Tibial nerve (tissue), 4 donors: Measurements from ENCODE around the gene FAM241A. TPM values are rescaled to one million over a fixed set of nuclear protein-coding genes. Genes with fewer than 3 reads are reported as not detected.

Experiments
- DNase-seq, 2 donors: peaks; one replicate each; pipeline ENCODE4 v3.0.0-alpha.2; 2019; ENCODE audit warnings: low spot score in 2 of 2
- H3K27ac ChIP-seq, 4 donors: fragments of 200-600 bp; sonication (generic) in 3 of 4; one replicate each; pipeline ENCODE4 v1.5.1; 2017 to 2019; ENCODE audit warnings: mild to moderate bottlenecking in 1 of 4
- H3K27me3 ChIP-seq, 2 donors: fragments of 200-600 bp; sonication (generic) in 1 of 2; one replicate each; pipeline versions ENCODE4 v1.5.1 to v1.6.0; 2017 to 2019
- H3K36me3 ChIP-seq, 3 donors: fragments of 200-600 bp; sonication (generic); one replicate each; pipeline ENCODE4 v1.5.1; 2018 to 2019
- H3K4me1 ChIP-seq, 4 donors: fragments of 200-600 bp; sonication (generic) in 3 of 4; one replicate each; pipeline ENCODE4 v1.5.1; 2017 to 2019
- H3K4me3 ChIP-seq, 4 donors: fragments of 200-600 bp; sonication (generic) in 3 of 4; one replicate each; pipeline ENCODE4 v1.5.1; 2017 to 2019; ENCODE audit warnings: mild to moderate bottlenecking in 1 of 4, moderate library complexity in 1 of 4
- H3K9me3 ChIP-seq, 4 donors: fragments of 200-600 bp; sonication (generic) in 3 of 4; one replicate each; pipeline ENCODE4 v1.5.1; 2017 to 2019
- CTCF ChIP-seq, 5 experiments: fragments of 200-600 bp in 3 of 5; fragments of 450-650 bp in 2 of 5; sonication (generic) in 3 of 5; IDR thresholded peaks; one replicate each; pipeline ENCODE4 v1.5.1; 2016 to 2019; ENCODE audit warnings: antibody characterized with exemption in 5 of 5, mild to moderate bottlenecking in 3 of 5, moderate library complexity in 2 of 5
- EP300 ChIP-seq, 2 donors: sonication (generic); formaldehyde crosslinking; IDR thresholded peaks; one replicate each; pipeline ENCODE4 v1.6.1; 2017; ENCODE audit warnings: antibody characterized with exemption in 2 of 2, mild to moderate bottlenecking in 1 of 2
- POLR2A ChIP-seq, 2 donors: fragments of 450-650 bp; IDR thresholded peaks; one replicate each; pipeline ENCODE4 v1.6.1; 2017; ENCODE audit warnings: antibody characterized with exemption in 2 of 2, mild to moderate bottlenecking in 2 of 2, moderate library complexity in 2 of 2
- WGBS, 2 donors: methylation state at CpG; one replicate each; pipeline ENCODE4 v1.1.5; 2018; 5-methylcytosine and 5-hydroxymethylcytosine counted together
- total RNA-seq, 4 donors: library from RNA; depleted of rRNA; stranded (reverse); fragments of >200 nt; gene quantifications; one replicate each; pipeline ENCODE4 v1.1.0, GENCODE V29; 2016

The FAM241A gene
- total RNA-seq, 4 donors from 2014 or later, result 2.4 to 4.8 (median 2.9) TPM

GRCh38 chr4:112112590-112113170 is 32.6 kb upstream of the FAM241A start:
- Histone ChIP-seq H3K4me1 (no peaks in the 10 kb centered on the region), H3K36me3 (no peaks in the 10 kb centered on the region), H3K9me3 (no peaks in the 10 kb centered on the region), H3K4me3 (no peak overlapping the region), H3K27me3 (no peaks in the 10 kb centered on the region), H3K27ac (no peak overlapping the region)
- TF ChIP-seq POLR2A (IDR thresholded peaks at IDR 0.05) (no peak), CTCF (IDR thresholded peaks at IDR 0.05) (no peak), EP300 (IDR thresholded peaks at IDR 0.05) (no peak)
- WGBS, 2 donors, result 82 to 88% methylated on average over 2 of the region's 2 CpGs
- DNase-seq, result no peak

GRCh38 chr4:112113864-112114263 is 31.4 kb upstream of the FAM241A start:
- no peak for TF ChIP-seq CTCF (IDR thresholded peaks at IDR 0.05)
- no peak for TF ChIP-seq POLR2A (IDR thresholded peaks at IDR 0.05)
- TF ChIP-seq EP300 (IDR thresholded peaks at IDR 0.05), result no peak
- Histone ChIP-seq H3K4me1 (no peaks in the 10 kb centered on the region), H3K4me3 (no peak overlapping the region), H3K9me3 (no peaks in the 10 kb centered on the region), H3K27ac (no peak overlapping the region), H3K27me3 (no peaks in the 10 kb centered on the region), H3K36me3 (no peaks in the 10 kb centered on the region)
- no peak for DNase-seq

- Histone ChIP-seq H3K36me3 (no peaks in the 10 kb centered on the region), H3K4me1 (no peaks in the 10 kb centered on the region), H3K27ac (no peak overlapping the region), H3K4me3 (no peak overlapping the region), H3K27me3 (no peaks in the 10 kb centered on the region), H3K9me3 (no peaks in the 10 kb centered on the region)
- no peak for DNase-seq
- TF ChIP-seq POLR2A (IDR thresholded peaks at IDR 0.05) (no peak), EP300 (IDR thresholded peaks at IDR 0.05) (no peak), CTCF (IDR thresholded peaks at IDR 0.05) (no peak)
Observed at GRCh38 chr4:112114452-112114851, 30.8 kb upstream of the FAM241A start.

GRCh38 chr4:112118742-112119352 is 26.4 kb upstream of the FAM241A start:
- no peaks in the 10 kb centered on the region for H3K4me1 ChIP-seq
- no peak for DNase-seq
- H3K9me3 ChIP-seq, result no peaks in the 10 kb centered on the region
- WGBS, 2 donors, result 54 to 76% methylated on average over 1 of the region's 1 CpG
- no peak for TF ChIP-seq POLR2A (IDR thresholded peaks at IDR 0.05)
- TF ChIP-seq CTCF (IDR thresholded peaks at IDR 0.05), result no peak
- TF ChIP-seq EP300 (IDR thresholded peaks at IDR 0.05), result no peak
- H3K27ac ChIP-seq, result no peak overlapping the region
- H3K36me3 ChIP-seq, result no peaks in the 10 kb centered on the region
- H3K4me3 ChIP-seq, result no peak overlapping the region
- no peaks in the 10 kb centered on the region for H3K27me3 ChIP-seq

- no peaks in the 10 kb centered on the region for H3K27me3 ChIP-seq
- no peaks in the 10 kb centered on the region for H3K9me3 ChIP-seq
- TF ChIP-seq EP300 (IDR thresholded peaks at IDR 0.05), result no peak
- TF ChIP-seq POLR2A (IDR thresholded peaks at IDR 0.05), result no peak
- no peak for TF ChIP-seq CTCF (IDR thresholded peaks at IDR 0.05)
- 71 to 88% methylated on average over 3 of the region's 3 CpGs for WGBS, 2 donors
- DNase-seq, result no peak
- no peaks in the 10 kb centered on the region for H3K4me1 ChIP-seq
- no peak overlapping the region for H3K27ac ChIP-seq
- H3K36me3 ChIP-seq, result no peaks in the 10 kb centered on the region
- no peak overlapping the region for H3K4me3 ChIP-seq
Observed at GRCh38 chr4:112119353-112119783, 25.9 kb upstream of the FAM241A start.
